Measurements from ENCODE around the gene BRICD5. TPM values are rescaled to one million over a fixed set of nuclear protein-coding genes. Genes with fewer than 3 reads are reported as not detected.
A peak's percentile ranks its signal among the peaks of the same experiment; 100 is the strongest.

The BRICD5 gene
- total and polyA plus RNA-seq, 10 donors, result 3.5 to 40.2 (median 10.5) TPM

DNA sequence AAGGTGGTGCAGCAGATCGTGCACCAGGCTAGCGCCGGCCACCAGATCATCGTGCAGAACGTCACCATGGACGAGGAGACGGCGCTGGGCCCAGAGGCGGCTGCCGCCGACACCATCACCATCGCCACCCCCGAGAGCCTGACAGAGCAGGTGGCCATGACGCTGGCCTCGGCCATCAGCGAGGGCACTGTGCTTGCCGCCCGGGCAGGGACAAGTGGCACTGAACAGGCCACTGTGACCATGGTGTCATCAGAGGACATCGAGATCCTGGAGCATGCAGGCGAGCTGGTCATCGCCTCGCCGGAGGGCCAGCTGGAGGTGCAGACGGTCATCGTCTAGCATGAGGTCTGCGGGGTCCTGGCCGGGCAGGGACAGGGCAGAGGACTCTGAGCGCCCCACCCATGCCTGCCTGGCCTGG, 24.6 kb upstream of the BRICD5 start:
- DNase-seq, result peak; percentile 72
- intact Hi-C loops (cut with DNase I; ENCODE audit: low total_unique reads), result no loop called here
- Histone ChIP-seq H3K27me3 (replicated peaks in 1 of 7) (peaks cover 0 to 53% (median 26%) of the 10 kb centered on the region in 7 donors), H3K36me3 (peaks cover 13 to 88% (median 56%) of the 10 kb centered on the region in 6 donors), H3K4me3 (no peak overlapping the region), H3K4me1 (peaks cover 11 to 47% (median 30%) of the 10 kb centered on the region in 6 donors), H3K9me3 (no peaks in the 10 kb centered on the region), H3K27ac (no peak overlapping the region)
- peak in 2 of 3 donors; percentile 18 to 39 for TF ChIP-seq POLR2AphosphoS5 (IDR thresholded peaks at IDR 0.05)
- TF ChIP-seq POLR2A (IDR thresholded peaks at IDR 0.05), result no peak
- TF ChIP-seq, protein P1, sequence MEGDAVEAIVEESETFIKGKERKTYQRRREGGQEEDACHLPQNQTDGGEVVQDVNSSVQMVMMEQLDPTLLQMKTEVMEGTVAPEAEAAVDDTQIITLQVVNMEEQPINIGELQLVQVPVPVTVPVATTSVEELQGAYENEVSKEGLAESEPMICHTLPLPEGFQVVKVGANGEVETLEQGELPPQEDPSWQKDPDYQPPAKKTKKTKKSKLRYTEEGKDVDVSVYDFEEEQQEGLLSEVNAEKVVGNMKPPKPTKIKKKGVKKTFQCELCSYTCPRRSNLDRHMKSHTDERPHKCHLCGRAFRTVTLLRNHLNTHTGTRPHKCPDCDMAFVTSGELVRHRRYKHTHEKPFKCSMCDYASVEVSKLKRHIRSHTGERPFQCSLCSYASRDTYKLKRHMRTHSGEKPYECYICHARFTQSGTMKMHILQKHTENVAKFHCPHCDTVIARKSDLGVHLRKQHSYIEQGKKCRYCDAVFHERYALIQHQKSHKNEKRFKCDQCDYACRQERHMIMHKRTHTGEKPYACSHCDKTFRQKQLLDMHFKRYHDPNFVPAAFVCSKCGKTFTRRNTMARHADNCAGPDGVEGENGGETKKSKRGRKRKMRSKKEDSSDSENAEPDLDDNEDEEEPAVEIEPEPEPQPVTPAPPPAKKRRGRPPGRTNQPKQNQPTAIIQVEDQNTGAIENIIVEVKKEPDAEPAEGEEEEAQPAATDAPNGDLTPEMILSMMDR (IDR thresholded peaks at IDR 0.05 in 8 of 11, conservative IDR thresholded peaks at IDR 0.05 in 3 of 11), result no peak
- 86 to 96% (median 94%) methylated on average over 19 to 28 of the region's 28 CpGs for WGBS, 5 donors

DNA sequence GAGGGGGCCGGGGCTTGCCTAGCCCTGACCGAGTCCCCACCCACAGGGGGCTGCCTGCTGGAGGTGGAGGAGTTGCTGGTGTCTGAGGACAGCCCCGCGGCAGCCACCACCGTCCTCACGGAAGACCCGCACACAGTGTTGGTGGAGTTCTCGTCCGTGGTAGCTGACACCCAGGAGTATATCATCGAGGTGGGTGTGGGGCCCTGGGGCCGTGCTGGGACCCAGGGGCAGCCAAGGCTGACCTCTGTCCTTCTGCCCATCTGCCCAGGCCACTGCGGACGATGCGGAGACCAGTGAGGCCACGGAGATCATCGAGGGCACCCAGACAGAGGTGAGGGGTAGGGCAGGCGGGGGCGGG, 24.1 kb upstream of the BRICD5 start:
- 91 to 98% (median 94%) methylated on average over 10 to 18 of the region's 18 CpGs for WGBS, 5 donors
- TF ChIP-seq POLR2AphosphoS5 (IDR thresholded peaks at IDR 0.05), result no peak
- TF ChIP-seq, protein P1 (IDR thresholded peaks at IDR 0.05 in 8 of 11, conservative IDR thresholded peaks at IDR 0.05 in 3 of 11), result no peak
- no peak for TF ChIP-seq POLR2A (IDR thresholded peaks at IDR 0.05)
- peaks cover 0 to 53% (median 26%) of the 10 kb centered on the region in 7 donors for H3K27me3 ChIP-seq (replicated peaks in 1 of 7)
- intact Hi-C loops (cut with DNase I; ENCODE audit: low total_unique reads), result no loop called here
- H3K36me3 ChIP-seq, result peaks cover 15 to 88% (median 60%) of the 10 kb centered on the region in 6 donors
- DNase-seq, result no peak
- no peaks in the 10 kb centered on the region for H3K9me3 ChIP-seq
- H3K4me1 ChIP-seq, result peaks cover 11 to 51% (median 33%) of the 10 kb centered on the region in 6 donors
- H3K4me3 ChIP-seq, result no peak overlapping the region
- H3K27ac ChIP-seq, result no peak overlapping the region

DNA sequence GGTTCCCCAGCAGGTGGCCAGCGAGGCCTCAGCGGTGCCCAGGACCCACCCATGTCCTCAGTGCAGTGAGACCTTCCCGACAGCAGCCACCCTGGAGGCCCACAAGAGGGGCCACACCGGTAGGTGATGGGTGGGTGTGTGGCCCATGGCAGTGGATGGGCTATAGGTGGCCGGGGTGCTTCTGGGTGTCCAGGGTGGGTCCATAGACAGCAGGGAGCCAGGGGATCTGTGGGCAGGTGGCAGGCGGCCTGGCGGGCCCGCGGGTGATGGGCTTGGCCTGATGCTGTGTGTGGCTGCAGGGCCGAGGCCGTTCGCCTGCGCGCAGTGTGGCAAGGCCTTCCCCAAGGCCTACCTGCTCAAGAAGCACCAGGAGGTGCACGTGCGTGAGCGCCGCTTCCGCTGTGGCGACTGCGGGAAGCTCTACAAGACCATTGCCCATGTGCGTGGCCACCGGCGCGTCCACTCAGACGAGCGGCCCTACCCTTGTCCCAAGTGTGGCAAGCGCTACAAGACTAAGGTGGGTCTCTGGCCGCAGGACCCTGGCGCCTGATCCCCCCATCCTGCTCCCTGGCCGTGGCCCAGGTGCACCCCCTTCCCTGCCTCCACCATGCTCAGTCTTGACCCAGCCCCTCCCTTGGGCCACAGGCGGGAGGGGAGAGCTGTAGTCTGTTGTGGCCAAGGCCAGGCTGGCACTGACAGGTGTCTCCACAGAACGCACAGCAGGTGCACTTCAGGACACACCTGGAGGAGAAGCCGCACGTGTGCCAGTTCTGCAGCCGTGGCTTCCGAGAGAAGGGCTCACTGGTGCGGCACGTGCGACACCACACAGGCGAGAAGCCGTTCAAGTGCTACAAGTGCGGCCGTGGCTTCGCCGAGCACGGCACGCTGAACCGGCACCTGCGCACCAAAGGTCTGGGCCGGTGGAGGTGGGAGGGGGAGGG, 23.5 kb upstream of the BRICD5 start:
- intact Hi-C loops (cut with DNase I; ENCODE audit: low total_unique reads), result no loop called here
- WGBS, 5 donors, result 87 to 94% (median 92%) methylated on average over 36 to 51 of the region's 51 CpGs
- Histone ChIP-seq H3K4me3 (no peak overlapping the region), H3K36me3 (peaks cover 17 to 88% (median 67%) of the 10 kb centered on the region in 6 donors), H3K9me3 (no peaks in the 10 kb centered on the region), H3K27me3 (replicated peaks in 1 of 7) (peaks cover 0 to 53% (median 26%) of the 10 kb centered on the region in 7 donors), H3K4me1 (peaks cover 11 to 58% (median 40%) of the 10 kb centered on the region in 6 donors), H3K27ac (no peak overlapping the region)
- DNase-seq, result peak; percentile 61
- TF ChIP-seq POLR2A (IDR thresholded peaks at IDR 0.05) (no peak), POLR2AphosphoS5 (IDR thresholded peaks at IDR 0.05) (peak in 1 of 3 donors; percentile 6)

DNA sequence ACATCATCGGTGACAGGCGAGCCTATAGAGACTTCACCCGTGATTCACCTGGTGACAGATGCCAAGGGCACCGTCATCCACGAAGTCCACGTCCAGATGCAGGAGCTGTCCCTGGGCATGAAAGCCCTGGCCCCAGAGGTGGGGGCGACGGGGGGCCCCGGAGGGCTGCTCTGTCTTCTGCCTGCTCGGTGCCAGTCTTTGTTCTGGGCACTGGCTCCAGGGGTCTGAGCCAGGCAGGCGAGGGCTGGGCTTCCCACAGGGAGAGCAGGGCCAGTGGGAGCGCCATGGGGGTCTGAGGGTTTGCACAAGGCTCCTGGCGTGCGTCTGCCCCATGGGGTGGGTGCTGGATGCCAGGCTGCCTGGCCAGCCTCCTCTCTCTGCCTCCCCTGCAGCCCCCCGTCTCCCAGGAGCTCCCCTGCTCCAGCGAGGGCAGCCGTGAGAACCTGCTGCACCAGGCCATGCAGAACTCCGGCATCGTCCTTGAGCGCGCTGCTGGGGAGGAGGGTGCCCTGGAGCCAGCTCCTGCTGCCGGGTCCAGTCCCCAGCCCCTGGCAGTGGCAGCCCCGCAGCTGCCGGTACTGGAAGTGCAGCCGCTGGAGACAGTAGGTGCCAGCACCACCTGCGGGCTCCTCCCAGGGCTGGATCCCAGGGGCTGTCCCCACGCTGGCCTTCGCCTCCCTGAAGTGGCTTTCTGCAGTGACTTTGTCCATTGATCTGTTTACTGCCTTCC, 22.5 kb upstream of the BRICD5 start:
- 92 to 96% (median 94%) methylated on average over 10 to 28 of the region's 28 CpGs for WGBS, 5 donors
- no peak overlapping the region for H3K27ac ChIP-seq
- DNase-seq, result no peak
- H3K4me1 ChIP-seq, result peaks cover 11 to 64% (median 43%) of the 10 kb centered on the region in 6 donors
- intact Hi-C loops (cut with DNase I; ENCODE audit: low total_unique reads), result no loop called here
- H3K4me3 ChIP-seq, result no peak overlapping the region
- no peak for TF ChIP-seq POLR2A (IDR thresholded peaks at IDR 0.05)
- no peak for TF ChIP-seq POLR2AphosphoS5 (IDR thresholded peaks at IDR 0.05)
- TF ChIP-seq, protein P1 (IDR thresholded peaks at IDR 0.05 in 8 of 11, conservative IDR thresholded peaks at IDR 0.05 in 3 of 11), result no peak
- peaks cover 19 to 91% (median 76%) of the 10 kb centered on the region in 6 donors for H3K36me3 ChIP-seq
- peaks cover 0 to 51% (median 26%) of the 10 kb centered on the region in 7 donors for H3K27me3 ChIP-seq (replicated peaks in 1 of 7)
- H3K9me3 ChIP-seq, result no peaks in the 10 kb centered on the region
